IPS-20b (cell line): ENCODE results near the gene VMO1.
A peak's percentile ranks its signal among the peaks of the same experiment; 100 is the strongest.

Experiments
- H3K27ac ChIP-seq: one replicate; pipeline ENCODE4 v1.5.1; 2013; ENCODE audit warnings: low read length
- H3K27me3 ChIP-seq: 2 replicates; pipeline ENCODE4 v1.6.1; 2013; ENCODE audit warnings: mild to moderate bottlenecking, low read length, inconsistent platforms; ENCODE audit not compliant: insufficient read depth
- H3K36me3 ChIP-seq: 2 replicates; pipeline ENCODE4 v1.6.1; 2013; ENCODE audit warnings: low read depth, mild to moderate bottlenecking, inconsistent platforms, low read length, moderate library complexity; ENCODE audit not compliant: insufficient read depth
- H3K4me1 ChIP-seq: 2 replicates; pipeline ENCODE4 v1.6.1; 2013; ENCODE audit warnings: mild to moderate bottlenecking, control low read depth, inconsistent platforms, low read length, moderate library complexity; ENCODE audit not compliant: insufficient read depth
- H3K4me3 ChIP-seq: 2 replicates; pipeline ENCODE4 v1.5.1; 2013; ENCODE audit warnings: mild to moderate bottlenecking, low read length, inconsistent platforms
- H3K9ac ChIP-seq: 2 replicates; pipeline ENCODE4 v1.6.1; 2013; ENCODE audit warnings: low read depth, mild to moderate bottlenecking, inconsistent platforms, low read length, moderate library complexity
- H3K9me3 ChIP-seq: 2 replicates; pipeline ENCODE4 v1.6.1; 2013; ENCODE audit warnings: mild to moderate bottlenecking, low read depth, low read length, inconsistent platforms; ENCODE audit not compliant: insufficient read depth

Gene VMO1

DNA sequence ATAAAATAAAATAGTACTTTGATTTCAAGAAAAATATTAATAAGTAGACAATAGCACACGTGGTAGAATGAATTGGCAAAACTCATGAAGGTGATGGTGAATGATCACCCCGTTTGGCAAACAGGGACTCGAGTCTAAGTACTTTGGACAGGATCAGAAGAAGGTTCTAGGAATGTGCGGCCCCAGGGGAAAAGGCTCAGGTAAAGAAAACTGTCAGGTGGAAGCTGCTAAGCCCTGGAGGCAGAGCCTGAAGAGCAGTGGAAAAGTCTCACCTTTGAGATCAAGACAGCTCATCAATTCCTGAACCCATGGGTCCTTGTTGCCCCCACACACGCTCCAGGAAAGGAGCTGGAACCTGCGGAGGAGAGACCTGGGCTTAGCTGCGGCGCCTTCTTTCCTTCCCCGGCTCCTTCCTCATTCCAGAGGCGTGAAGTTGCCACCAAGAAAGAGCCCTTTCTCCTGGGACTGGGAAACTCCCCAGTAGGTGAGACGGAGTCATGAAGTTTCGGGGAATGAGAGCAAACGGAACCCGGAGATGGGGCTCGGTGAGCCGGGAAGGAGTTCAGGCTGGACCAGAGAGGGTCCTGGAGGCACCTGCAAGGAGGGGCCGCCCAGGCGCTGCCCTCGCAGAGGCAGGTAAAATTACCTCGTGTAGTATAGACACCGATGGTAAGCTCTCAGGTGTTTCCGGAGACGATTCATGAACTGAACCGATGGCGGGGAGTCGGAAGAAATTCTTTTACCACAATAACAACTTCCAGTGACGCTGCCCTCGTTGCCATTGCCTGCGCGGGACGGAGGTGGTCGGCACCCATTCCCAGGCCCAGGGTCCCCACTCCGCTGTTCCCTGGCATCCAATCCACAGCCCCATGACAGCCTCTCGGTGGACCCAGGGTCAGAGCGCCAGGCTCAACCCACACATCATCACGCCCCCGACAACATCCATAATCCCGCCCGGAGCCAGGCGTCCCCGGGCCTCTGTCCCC lies 47.7 kb downstream of the VMO1 start:
- Histone ChIP-seq H3K36me3 (no peaks in the 10 kb centered on the region), H3K4me1 (peaks cover 4% of the 10 kb centered on the region; the same call in 1 of the 2 replicates), H3K9ac (no peak overlapping the region), H3K27me3 (peaks cover 78% of the 10 kb centered on the region), H3K4me3 (peak overlapping the region; percentile 65), H3K27ac (no peak overlapping the region), H3K9me3 (no peaks in the 10 kb centered on the region)

DNA sequence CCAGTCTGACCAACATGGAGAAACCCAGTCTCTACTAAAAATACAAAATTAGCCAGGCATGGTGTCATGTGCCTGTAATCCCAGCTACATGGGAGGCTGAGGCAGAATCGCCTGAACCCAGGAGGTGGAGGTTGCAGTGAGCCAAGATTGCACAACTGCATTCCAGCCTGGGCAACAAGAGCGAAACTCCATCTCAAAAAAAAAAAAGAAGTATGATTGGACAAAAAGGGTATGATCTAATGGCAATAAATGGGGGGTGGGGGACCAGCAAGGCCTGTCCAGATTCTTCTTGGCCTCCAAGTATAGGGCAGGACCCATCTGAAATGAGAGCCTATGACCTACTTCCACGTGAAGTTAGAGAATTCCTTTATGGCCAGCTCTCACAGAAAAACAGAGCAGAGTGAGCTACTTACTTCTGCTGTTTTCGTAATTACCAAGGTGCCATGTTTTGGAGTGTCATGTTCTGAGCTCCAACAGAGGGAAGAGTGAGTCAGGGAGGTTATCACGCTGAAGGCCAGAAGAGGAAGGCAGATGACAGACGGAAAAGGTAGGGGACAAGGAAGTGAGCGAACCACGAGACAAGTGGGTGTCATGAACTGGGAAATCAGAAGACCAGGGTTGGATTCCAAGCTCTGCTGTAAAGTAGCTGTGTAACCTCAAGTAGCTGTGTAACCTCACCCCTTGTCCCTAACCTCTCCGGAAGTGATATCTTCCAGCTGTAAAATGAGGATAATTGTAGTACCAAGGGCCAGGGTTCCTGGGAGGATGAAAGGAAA lies 50.1 kb downstream of the VMO1 start:
- Histone ChIP-seq H3K27ac (no peak overlapping the region), H3K27me3 (peaks cover 54% of the 10 kb centered on the region), H3K9ac (no peak overlapping the region), H3K36me3 (peaks cover 5% of the 10 kb centered on the region; the same call in 1 of the 2 replicates), H3K4me3 (no peak overlapping the region), H3K9me3 (no peaks in the 10 kb centered on the region), H3K4me1 (peaks cover 4% of the 10 kb centered on the region; the same call in 1 of the 2 replicates)
